Activated CD4-positive, alpha-beta T cell treated with anti-CD3 and anti-CD28 coated beads, Interleukin-2, amount 50 U/mL, for 1 hour (primary cell): Measurements from ENCODE around the gene CMIP.

Experiments used
- DNase-seq: peaks from one replicate; pipeline ENCODE4 v3.0.0-alpha.2; 2020

Gene CMIP

GRCh38 chr16:81590714-81591544 lies 146.3 kb downstream of the CMIP start:
- DNase-seq = no peak

DNA sequence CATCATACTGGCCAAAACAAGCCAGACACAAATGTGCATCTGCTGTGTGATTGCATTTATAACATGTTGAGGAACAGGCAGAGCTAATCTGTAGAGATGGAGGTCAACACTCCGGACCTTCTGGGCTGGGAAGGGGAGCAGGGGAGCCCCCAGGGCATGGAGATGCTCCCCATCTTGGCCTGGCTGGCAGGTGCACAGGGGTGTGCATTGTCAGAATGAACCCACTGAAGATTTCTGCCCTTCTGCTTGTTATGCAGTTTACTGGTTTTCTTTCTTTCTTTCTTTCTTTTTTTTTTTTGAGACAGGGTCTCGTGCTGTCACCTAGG lies 146.9 kb downstream of the CMIP start:
- no peak for DNase-seq

DNA sequence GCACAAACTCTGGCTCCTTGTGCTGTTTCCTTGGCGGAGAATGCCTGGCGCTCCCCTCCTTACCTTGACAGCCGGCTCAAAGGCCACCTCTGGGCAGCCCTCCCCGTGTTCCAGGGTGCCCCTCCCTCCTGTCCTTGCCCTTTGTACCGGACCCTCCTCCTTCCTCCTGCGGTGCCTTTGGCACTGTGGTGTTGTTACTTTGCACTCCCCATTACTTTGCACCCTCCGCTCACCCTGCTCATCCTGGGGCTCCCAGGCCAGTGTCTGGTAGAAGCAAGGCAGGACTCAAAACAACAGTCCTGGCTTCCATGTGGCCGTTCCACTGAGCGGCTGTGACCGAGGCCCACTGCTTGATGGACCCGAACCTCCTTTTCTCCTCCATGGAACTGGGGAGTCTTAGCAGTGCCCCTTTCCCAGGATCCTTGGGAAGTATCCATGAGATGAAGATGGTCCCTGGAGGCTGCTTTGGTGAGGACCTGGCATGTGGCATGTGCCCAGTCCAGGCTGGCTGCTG lies 147.8 kb downstream of the CMIP start:
- DNase-seq = no peak

DNA sequence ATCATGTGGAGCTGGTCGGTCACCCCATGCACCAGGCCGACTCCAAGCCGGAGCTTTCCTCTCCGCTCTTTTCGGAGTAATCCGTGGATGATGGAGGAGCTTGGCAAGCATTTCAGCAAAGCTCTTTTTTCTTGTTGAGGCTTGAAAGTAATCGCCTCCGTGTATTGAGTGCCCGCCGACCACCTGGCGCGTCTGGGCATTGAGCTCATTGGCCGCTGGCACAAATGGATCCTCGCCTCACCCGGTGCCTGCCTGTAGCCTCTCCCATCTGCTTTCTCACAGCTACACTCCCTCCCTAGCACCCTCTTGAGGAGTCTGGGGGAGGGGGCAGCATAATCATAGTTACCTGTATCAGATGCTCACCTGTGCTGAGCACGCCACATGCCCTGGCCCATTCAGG lies 148.9 kb downstream of the CMIP start:
- no peak for DNase-seq

GRCh38 chr16:81595629-81596292 lies 151.2 kb downstream of the CMIP start:
- DNase-seq = no peak

GRCh38 chr16:81597079-81597658 lies 152.6 kb downstream of the CMIP start:
- no peak for DNase-seq

DNA sequence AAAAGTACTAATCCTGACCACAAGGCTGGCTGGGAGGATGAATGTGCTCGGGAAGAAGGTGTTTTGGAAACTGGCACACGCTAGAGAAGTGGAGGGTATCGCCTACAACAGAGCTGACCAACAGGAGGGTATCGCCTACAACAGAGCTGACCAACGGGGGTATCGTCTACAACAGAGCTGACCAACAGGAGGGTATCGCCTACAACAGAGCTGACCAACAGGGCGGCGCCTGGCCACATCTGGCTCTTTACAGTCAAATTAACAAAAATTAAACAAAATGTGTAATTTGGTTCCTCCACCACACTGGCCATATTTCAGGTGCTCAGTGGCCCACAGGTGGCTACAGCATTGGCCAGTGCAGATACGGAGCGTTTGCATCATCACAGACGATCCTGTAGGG lies 153.5 kb downstream of the CMIP start:
- no peak for DNase-seq

DNA sequence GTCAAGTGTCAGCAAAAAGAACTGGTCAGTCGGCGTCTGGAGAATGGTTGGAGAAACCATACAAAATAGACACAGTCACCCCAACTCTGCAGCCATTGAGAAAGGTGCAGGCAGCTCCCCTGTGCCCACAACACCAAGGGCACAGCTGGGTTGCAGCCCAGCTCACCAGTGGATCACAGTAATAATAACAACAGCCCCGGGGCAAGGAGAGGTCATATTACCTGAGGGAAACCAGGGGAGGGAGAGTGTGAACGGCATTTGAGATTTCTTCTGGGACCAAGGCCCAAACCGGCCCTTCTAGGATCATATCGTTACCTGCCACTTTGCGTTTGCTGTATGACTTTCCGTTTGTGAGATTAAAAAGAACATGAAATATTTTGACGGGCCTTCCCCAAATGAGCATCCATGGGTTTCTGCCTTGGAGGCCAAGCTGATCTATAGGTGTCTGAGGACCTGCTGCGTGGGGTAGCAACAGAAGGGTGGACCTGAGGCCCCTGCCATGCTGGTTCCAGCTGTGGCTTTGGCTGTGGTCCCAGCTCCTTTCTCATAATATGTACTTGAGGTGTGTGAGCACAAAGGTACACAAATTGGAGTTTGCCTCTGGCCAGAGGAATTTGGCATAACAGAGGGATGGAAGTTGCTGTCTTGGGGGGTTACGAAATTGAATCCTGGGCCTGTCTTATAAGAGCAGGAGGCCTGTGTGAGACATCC lies 154.6 kb downstream of the CMIP start:
- no peak for DNase-seq

DNA sequence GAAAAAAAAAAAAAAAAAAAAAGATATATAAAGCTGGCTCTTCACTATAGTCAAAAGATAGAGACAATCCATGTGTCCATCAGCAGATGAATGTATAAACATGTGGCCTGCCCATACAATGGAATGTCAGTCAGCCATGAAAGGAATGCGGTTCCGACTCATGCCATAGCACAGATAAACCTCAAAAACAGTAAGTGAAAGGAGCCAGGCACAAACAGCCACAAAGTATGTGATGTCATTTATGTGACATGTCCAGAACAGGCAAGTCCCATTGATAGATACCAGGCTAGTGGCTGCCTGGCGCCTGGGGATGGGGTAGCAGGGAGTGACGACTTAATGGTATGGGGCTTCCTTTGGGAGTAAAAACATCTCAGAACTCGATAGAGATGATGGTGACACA lies 155.7 kb downstream of the CMIP start:
- no peak for DNase-seq

GRCh38 chr16:81601008-81601428 lies 156.4 kb downstream of the CMIP start:
- DNase-seq = no peak

GRCh38 chr16:81601601-81602255 lies 157.1 kb downstream of the CMIP start:
- DNase-seq = no peak

- no peak for DNase-seq
These were observed 157.7 kb downstream of the CMIP start for GRCh38 chr16:81602256-81602776.

GRCh38 chr16:81602792-81603191 lies 158.2 kb downstream of the CMIP start:
- no peak for DNase-seq

DNA sequence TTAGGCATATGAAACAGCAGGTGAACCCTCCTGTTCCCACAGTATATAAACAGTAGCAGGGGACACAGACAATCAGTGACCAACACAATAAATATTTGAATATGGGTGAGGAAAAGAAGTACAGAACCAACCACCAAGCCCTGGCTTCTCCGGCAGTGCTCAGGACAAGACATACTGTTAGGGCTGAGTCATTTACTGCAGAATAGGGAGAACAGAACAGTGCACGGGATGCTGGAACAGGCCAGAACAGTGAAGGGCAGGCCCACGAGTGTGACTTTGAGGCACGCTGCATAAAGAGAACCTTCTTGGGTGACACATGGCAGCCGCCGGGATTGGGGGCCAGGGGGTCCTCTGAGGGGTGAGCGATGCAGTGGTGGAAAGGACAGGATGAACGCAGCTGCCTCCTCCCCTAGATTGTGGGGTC lies 160.4 kb downstream of the CMIP start:
- DNase-seq = no peak

DNA sequence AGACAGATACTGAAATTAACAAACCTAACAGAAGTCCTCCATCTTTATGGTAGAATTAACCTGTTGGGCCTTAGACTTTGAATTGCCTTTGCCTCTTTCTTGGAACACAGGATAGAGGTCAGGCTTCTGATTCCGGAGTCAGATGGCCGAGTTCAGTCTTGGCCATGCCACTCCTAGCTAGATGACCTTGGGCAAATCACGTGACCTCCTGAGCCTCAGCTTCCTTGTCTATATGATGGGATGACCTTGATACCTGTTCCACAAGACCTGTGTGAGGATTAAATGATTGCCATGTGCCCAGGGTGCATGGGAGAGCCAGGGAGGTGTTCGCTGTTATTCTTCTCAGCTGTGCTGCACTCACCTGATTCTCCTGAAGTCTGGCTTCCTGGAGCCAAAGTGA lies 161.4 kb downstream of the CMIP start:
- DNase-seq = no peak

DNA sequence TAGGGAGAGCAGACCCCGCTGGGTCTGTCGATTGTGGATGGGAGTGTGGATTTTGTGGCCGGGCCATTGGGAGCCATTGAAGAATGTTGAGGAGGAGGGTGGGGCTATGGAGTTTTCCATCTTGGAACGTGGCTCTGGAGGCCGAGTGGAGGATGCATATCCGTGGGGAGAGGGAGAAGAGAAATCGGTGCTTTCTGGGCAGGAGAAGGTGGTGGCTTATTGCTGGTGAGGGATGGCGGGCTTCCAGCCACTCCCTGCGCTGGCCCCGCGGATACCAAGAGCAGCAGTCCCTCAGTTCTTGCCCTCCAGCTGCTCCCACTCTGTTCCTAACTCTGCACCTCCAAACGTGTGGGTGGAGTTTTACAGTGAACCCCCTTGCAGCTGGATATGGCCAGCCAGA lies 162.4 kb downstream of the CMIP start:
- no peak for DNase-seq

GRCh38 chr16:81607805-81608522 lies 163.4 kb downstream of the CMIP start:
- DNase-seq = no peak

DNA sequence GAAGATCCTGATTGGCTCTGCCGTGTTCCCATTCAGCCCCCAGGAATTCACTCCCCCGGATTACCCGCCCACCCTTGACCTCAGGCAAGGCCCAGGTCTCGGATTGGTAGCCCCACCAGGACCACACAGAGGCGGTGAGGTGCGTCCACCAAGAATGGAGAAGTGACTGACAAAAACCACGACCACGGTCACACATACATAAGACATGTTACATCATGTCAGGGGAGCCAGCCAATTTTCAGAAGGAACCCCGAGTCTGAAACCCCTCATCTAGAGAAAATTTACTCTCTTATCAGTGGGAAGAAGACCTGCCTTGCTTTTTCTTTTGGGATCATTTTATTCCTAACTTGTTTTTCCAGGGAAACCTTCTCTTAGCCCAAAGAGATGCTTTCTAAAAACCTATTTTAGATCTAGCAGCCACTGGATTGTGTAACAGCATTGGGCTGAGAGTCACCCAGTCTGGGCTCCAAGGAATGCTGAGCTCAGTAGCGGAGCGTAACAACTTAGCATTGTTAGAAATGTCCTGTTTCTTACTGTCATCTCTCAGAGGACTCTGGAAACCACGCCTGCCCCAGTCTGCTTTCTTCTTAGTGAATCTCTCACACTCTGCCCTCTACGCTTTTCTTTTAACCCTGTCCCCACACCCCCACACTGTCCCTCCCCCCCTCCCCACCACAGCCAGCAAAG lies 164.1 kb downstream of the CMIP start:
- DNase-seq = no peak

- DNase-seq = no peak
These were observed 164.8 kb downstream of the CMIP start for GRCh38 chr16:81609323-81609892.

DNA sequence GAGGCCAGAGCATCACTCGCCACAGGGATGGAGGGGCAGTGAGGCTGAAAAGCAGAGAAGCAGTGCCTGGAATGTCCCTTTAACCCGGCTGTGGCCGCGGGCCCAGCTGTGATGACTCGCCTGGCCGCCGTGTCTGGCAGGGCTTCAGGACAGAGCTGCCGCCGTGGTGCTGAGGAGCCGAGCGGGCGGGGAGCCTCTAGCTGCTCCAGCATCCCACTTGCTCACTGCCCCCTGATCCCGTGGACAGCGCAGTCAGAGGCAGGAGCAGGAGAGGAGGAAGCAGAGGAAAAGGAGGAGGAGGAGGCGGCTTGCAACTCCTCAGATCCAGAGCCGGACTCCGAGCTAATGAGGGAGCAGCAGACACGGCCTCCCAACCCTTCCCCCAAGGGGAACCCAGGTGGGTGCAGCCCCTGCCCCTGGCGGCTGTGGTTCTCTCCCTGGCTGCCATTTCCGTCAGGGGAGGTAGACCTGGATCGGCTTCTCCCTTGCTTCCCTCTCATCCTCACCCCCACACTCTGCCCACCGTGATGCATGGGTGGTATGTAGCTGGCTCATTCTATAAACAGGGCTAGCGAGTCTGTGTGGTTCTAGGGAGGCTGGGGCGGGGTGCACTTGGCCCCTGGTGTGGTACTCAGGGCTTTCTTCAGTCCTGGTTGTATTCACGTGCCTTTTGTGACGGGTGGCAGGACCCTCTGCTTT lies 165.7 kb downstream of the CMIP start:
- no peak for DNase-seq
